Measurements from ENCODE around the gene ELAC2.
A peak's percentile ranks its signal among the peaks of the same experiment; 100 is the strongest.

GRCh38 chr17:13031718-13032350 is 14.0 kb upstream of the ELAC2 start:
- peak; percentile 27 for TF ChIP-seq YY1 (IDR thresholded peaks at IDR 0.05; ENCODE audit: insufficient read depth, insufficient read length)
- no peak for TF ChIP-seq SUZ12 (IDR thresholded peaks at IDR 0.05; ENCODE audit: extremely low read depth, insufficient read depth, insufficient read length)
- no peak for TF ChIP-seq ZNF274 (IDR thresholded peaks at IDR 0.05; ENCODE audit: low read depth, low read length)

Measured in NT2/D1 (cell line).